T-helper 9 cell (primary cell): Measurements from ENCODE around the gene CSF1.
"Not testable (repeated sequence)": the region's sequence is repeated elsewhere in the genome, so short reads cannot be mapped to it uniquely, and the experiment has no call there.

ENCODE experiments used
- DNase-seq: peaks from one replicate; pipeline ENCODE4 v3.0.0-alpha.2; 2020

Gene CSF1

DNA sequence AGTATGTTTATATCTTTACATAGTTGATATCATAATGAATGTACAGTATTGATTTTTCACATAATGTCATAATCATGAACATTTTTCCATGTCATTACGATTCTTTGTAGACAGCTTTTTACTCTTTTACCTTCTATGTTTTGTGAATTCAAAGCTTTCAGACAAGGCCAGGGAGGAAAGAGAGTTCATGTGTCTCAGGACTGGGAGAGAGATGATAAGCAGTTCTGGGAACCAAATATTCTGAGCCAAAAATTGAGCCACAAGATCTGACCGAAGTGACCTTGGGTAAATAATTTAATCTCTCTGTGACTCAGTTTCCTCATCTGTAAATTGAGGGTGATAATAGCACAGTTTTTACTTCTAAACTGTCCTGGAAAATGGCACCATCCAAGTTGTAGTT, 31.8 kb downstream of the CSF1 start:
- DNase-seq: no peak

DNA sequence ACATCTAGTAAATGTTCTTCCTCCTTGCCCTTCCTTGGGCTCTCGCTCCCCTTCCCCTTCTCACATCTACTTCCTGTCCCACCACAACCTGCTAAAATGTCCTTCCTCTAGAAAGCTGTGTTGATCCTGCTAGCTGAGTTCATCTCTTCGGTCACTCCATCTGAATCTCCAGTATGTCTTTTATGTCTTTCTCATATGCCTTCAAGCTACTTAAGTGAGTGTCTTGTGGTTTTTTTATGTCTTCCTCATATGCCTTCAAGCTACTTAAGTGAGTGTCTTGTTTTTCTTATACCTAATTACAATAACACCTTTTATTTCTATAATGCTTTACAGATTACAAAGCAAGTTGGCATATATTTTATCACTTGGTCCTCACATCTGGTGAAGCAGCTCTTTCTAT, 33.9 kb downstream of the CSF1 start:
- DNase-seq: no peak

GRCh38 chr1:109946511-109946910, 35.9 kb downstream of the CSF1 start:
- no peak for DNase-seq

GRCh38 chr1:109947582-109948284, 37.1 kb downstream of the CSF1 start:
- no peak for DNase-seq

DNA sequence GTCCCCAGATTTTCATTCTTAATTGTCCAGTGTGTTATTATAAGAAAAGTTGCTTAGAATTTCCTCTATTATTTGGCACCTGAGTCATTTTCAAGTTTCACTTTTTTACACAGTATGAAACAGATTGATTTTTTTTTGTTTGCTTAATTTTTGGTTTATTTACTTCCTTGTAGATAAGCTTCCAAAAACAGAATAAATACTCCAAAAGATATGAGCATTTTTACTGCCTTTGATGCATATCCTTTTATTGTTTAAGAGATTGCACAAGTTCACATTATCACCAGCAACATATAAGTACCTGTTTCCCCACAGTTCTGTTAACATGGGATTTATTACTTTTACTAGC, 37.6 kb downstream of the CSF1 start:
- no peak for DNase-seq

GRCh38 chr1:109950038-109950437, 39.4 kb downstream of the CSF1 start:
- no peak for DNase-seq

- DNase-seq: no peak
Observed at GRCh38 chr1:109950509-109950908, 39.9 kb downstream of the CSF1 start.

GRCh38 chr1:109951501-109951900, 40.9 kb downstream of the CSF1 start:
- DNase-seq: not testable (repeated sequence)

DNA sequence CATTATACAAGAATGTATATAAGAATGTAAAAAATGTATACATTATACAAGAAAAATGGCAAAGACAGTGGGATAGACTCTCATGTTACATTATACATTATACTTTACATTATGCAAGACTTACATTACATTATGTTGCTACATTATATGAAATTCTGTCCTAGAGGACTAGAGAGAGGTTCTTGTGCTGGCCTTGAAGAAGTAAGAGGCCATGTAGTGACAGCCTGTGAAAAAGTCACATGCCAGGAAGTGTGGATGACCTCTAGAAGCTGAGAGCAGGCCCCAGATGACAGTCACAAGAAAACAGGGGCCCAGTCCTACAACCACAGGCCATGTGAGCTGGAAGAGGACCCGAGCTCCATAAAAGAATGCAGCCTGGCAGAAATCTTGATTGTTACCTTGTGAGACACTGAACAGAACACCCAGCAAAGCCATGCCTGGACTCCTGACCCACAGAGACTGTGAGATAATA, 43.4 kb downstream of the CSF1 start:
- no peak for DNase-seq

DNA sequence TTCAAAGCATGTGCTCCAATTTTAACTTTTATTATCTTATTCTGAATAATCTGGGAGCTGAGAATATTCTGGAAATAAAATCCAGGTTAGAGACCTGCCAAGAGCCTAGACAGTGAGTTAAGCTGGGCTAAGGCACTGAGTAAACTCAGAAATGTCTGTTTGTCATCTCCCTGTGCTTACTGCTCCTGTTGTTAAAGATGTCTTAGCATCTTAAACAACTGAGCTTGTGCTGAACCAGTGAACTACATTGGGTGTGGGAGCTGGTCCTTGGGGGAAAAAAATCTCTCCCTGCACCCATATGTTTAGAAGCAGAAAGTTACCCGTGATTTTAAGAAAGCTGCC, 49.0 kb downstream of the CSF1 start:
- no peak for DNase-seq

DNA sequence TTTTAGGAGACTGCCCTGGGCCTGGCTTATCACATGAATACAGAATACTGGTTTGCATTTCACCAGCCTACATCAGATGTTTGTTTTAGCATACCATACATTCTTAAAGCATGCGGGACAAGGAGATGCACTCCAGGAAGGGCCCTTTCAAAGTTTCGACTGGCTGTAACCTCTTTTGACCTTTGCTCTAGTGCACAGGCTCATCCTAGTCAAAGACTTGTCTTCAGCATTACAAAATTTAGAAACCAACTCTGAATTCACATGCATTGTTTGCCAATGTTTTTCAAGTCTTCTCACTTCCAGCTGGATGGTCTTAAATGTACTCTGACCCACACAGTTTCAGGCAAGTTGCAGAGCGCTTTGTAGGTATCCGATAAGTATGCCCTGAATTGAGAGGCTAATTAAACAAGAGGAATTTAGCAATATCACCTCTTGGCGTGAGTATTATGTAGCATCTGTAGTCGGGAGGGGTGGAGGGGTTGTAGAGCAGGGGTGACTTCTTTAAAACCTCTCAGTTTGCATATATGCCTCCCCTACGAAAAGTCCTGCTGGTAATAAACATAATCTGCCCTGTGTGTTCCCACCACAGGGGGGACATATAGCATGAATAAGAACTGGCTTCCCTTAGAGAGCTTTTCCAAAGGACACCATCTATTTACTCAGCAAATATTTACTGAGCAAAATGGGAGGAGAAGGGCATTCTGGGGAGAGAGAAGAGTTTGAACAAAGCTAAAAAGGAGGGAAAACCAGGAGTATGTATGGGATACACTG, 49.5 kb downstream of the CSF1 start:
- DNase-seq: no peak

DNA sequence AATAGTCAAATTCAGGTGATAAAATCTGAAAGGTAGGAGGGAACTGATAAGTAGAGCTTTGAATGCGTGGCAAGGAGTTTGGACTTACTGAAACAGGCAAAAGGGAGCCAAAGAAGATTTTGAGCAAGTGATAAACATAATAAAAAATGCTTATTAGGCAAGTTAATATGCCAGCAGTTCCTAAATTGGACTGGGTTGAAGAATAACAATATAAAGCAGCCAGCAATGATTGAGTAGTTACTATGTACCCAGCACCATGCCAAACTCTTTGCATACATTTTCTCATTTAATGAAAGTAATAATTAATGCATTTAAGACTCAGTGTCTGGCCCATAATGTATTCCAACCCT, 50.1 kb downstream of the CSF1 start:
- no peak for DNase-seq

DNA sequence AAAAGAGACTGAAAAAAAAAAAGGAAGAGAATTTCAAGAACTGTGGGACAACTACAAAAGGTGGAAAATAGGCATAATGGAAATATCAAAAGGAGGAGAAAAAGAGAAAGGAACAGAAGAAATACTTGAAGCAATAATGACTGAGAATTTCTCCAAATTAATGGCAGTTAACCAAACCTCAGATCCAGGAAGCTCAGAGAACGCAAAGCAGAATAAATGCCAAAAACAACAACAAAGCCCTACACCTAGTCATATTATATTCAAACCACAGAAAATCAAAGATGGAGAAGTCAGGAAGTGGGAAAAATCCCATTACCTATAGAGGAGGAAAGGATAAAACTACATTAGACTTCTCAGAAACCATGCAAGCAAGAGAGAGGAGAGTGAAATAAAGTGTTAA, 53.2 kb downstream of the CSF1 start:
- no peak for DNase-seq

DNA sequence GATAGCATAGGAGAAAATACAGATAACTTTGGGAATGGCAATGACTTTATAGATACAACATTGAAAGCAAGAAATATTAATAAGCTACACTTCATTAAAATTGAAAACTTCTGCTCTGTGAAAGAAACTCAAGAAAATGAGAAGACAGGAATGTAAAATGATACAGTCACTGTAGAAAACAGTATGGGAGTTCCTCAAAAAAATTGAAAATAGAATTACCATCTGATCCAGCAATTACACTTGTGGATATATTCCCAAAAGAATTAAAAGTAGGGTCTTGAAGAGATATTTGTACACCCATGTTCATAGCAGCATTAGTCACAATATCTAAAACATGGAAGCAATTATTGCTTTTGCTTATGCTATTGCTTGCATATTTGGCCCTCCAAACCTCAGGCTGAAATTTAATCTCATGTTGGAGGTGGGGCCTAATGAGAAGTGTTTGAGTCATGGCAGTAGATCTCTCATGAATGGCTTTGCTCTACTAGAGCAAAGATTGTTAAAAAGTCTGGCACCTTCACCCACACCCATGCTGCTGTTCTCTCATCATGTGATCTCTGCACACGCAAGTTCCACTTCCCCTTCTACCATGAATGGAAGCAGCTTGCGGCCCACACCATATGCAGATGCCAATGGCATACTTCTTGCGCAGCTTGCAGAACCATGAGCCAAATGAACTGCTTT, 58.6 kb downstream of the CSF1 start:
- DNase-seq: no peak

DNA sequence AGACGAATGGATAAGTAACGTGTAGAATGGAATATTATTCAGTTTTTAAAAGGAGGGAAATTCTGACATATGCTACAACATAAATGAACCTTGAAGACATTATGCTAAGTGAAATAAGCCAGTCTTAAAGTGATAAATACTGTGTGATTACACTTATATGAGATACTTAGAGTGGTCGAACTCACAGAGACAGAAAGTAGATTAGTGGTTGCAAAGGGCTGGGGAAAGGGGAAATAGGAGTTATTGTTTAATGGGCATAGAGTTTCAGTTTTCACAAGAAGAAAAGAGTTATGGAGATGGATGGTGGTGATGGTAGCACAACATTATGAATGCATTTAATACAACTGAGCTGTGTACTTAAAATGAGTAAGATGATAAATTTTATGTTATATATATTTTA, 59.3 kb downstream of the CSF1 start:
- no peak for DNase-seq

DNA sequence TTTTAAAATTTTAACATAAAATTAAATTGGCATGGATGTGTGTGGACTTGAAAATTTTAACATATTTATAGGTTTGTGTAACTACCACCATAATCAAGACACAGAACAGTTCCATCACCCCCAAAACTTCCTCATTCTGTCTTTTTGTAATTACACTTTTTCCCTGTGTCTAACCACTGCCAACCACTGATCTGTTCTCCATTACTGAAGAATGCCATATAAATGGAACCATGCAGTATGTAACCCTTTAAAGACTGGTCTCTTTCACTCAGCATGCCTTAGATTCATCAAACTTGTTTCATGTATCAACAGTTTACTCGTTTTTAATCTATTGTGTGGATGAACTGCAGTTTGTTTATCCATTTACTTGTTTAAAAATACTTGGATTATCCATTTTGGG, 60.9 kb downstream of the CSF1 start:
- no peak for DNase-seq

DNA sequence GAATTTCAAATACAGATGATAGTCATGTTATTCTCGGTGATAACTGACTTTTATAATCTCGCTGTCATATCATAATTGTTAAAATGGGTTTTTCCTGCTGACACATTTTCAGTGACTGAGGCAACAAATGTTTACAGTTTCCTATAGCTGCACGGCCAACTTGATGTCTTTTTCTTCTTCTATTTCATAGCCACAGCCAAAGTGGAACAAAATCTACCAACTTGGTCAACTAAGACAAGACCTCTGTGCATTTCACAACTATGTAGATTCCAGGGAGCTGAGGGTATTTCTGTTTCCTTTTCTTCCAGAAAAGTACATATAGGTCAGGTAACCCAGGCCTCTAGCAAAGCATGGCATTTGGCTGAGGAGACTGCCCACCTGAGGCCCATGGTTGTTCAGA, 63.5 kb downstream of the CSF1 start:
- no peak for DNase-seq

GRCh38 chr1:109975718-109976117, 65.1 kb downstream of the CSF1 start:
- no peak for DNase-seq

GRCh38 chr1:109976762-109977161, 66.1 kb downstream of the CSF1 start:
- DNase-seq: no peak

DNA sequence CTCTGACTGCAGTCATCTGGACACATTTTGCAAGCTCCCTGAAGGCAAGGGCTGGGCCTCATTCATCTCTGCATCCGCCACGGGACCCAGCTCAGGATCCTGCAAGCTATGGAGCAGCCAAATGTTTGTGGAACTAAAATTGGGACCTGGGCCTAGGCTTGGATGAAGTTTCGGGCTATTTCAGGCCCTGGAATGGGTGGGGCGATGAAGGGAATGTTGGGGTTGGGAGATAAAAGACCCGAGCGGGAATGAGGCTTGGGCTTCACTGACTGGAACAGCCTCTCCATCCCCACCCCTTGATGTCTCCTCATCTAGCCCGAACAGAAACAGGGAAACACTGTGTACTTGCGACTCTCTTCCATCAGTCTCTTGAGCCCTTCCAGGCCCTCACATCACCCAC, 66.6 kb downstream of the CSF1 start:
- no peak for DNase-seq

- no peak for DNase-seq
Observed at GRCh38 chr1:109977657-109978378, 67.2 kb downstream of the CSF1 start.

DNA sequence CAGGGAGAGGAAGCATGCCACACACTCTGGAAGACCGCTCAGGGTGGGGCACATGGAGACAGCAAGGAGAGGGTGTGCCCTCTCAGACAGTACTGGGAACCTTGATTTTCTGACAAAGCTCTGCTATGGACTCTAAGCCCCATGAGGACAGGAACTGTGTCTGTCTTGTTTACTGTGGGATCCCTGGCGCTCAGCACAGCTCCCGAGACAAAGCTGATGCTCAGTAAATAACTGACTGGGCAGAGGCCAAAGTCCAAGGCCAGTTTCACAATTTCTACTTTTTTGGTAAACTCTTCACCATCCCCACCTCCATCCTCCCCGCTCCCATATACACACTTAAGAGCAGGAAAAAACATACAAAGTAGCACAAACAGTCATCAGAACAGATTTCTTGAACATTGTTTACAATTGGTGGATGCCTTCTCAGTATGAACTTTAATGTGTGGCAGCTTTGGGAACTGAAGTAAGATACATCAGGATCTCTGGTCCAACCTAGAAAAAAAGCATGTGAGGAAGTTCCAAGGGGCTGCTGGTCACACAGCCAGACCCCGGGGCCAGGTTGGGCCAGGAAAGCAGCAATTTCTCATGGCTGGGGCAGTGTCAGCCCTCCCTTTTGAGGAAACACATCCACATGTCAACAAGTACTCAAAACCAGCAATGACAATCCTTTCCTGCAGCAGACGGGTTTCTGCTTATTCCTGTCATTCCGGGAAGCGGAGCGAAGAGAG, 68.3 kb downstream of the CSF1 start:
- DNase-seq: no peak
